CD8-positive, alpha-beta memory T cell (primary cell): ENCODE results near the gene DOLK. TPM values are rescaled to one million over a fixed set of nuclear protein-coding genes. Genes with fewer than 3 reads are reported as not detected.

Experiments used
- CTCF ChIA-PET: fragments of 350-600 bp; sonication (Branson Sonifier 250); formaldehyde crosslinking; loops from one replicate; lab custom pipeline; 2021; ENCODE audit warnings: antibody characterized with exemption; lab: Charles Lee
- POLR2A ChIA-PET: fragments of 350-600 bp; sonication (Branson Sonifier 250); formaldehyde crosslinking; loops from one replicate; lab custom pipeline; 2021; ENCODE audit warnings: antibody characterized with exemption; lab: Charles Lee
- DNase-seq, 5 donors: peaks; one replicate each; pipeline versions ENCODE4 v3.0.0 to v3.0.0-alpha.2; 2020 to 2022; ENCODE audit warnings: mixed read lengths in 1 of 5
- H3K27ac ChIP-seq: one replicate; pipeline ENCODE4 v1.7.0; 2013; ENCODE audit warnings: low read depth, mild to moderate bottlenecking, low read length, moderate library complexity
- H3K27me3 ChIP-seq: 2 replicates; pipeline ENCODE4 v1.7.0; 2013; ENCODE audit warnings: low read length, mild to moderate bottlenecking; ENCODE audit not compliant: insufficient read depth, poor library complexity, severe bottlenecking
- H3K36me3 ChIP-seq: 2 replicates; pipeline ENCODE4 v1.7.0; 2013; ENCODE audit warnings: mild to moderate bottlenecking, low read length, moderate library complexity; ENCODE audit not compliant: insufficient read depth
- H3K4me1 ChIP-seq: 2 replicates; pipeline ENCODE4 v1.7.0; 2013; ENCODE audit warnings: mild to moderate bottlenecking, low read length, moderate library complexity; ENCODE audit not compliant: insufficient read depth
- H3K4me3 ChIP-seq: 2 replicates; pipeline ENCODE4 v1.7.0; 2013; ENCODE audit warnings: mild to moderate bottlenecking, low read length
- H3K9me3 ChIP-seq: 2 replicates; pipeline ENCODE4 v1.7.0; 2013; ENCODE audit warnings: mild to moderate bottlenecking, low read length
- H3K27ac Mint-ChIP-seq, 8 donors: one replicate each; pipeline ENCODE4 v1.8.0; 2020 to 2021; ENCODE audit warnings: mixed read lengths in 8 of 8, mild to moderate bottlenecking in 6 of 8, inconsistent platforms in 3 of 8, moderate library complexity in 3 of 8
- H3K27me3 Mint-ChIP-seq, 2 donors: one replicate each; pipeline ENCODE4 v1.8.0; 2020 to 2021; ENCODE audit warnings: mixed read lengths in 2 of 2, mild to moderate bottlenecking in 1 of 2, moderate library complexity in 1 of 2
- H3K36me3 Mint-ChIP-seq, 3 donors: one replicate each; pipeline ENCODE4 v1.8.0; 2020 to 2021; ENCODE audit warnings: mixed read lengths in 3 of 3, inconsistent platforms in 1 of 3, mild to moderate bottlenecking in 1 of 3
- H3K4me1 Mint-ChIP-seq, 3 donors: one replicate each; pipeline ENCODE4 v1.8.0; 2020 to 2021; ENCODE audit warnings: mixed read lengths in 3 of 3, inconsistent platforms in 1 of 3, mild to moderate bottlenecking in 1 of 3
- H3K4me3 Mint-ChIP-seq, 7 donors: one replicate each; pipeline ENCODE4 v1.8.0; 2020 to 2021; ENCODE audit warnings: mixed read lengths in 7 of 7, mild to moderate bottlenecking in 6 of 7, moderate library complexity in 4 of 7, inconsistent platforms in 2 of 7
- H3K9me3 Mint-ChIP-seq, 5 donors: one replicate each; pipeline ENCODE4 v1.8.0; 2020 to 2022; ENCODE audit warnings: mixed read lengths in 5 of 5, mild to moderate bottlenecking in 3 of 5, moderate library complexity in 2 of 5, inconsistent platforms in 1 of 5
- polyA plus RNA-seq: library from polyadenylated mRNA; unstranded; fragments of 300-500 nt; fragmentation: Illumina TruSeq; gene quantifications from one replicate; pipeline ENCODE4 v1.2.3, GENCODE V29; 2021
- total RNA-seq, 2 experiments: library from RNA; stranded (reverse); gene quantifications; one replicate each; pipeline ENCODE4 v1.2.3, GENCODE V29; 2021

The DOLK gene
- total and polyA plus RNA-seq, 3 experiments from 2014 or later: 6.8 to 17.1 (median 15.3) TPM

- CTCF ChIA-PET: interaction anchor here (1.5 kb wide), 1 partner anchor 11 kb away, joined by 3 read pairs; no protein-coding TSS in a partner anchor
- Mint-ChIP-seq H3K36me3 (peaks cover 0 to 44% (median 9%) of the 10 kb centered on the region in 3 donors), H3K27me3 (no peaks in the 10 kb centered on the region), H3K9me3 (no peaks in the 10 kb centered on the region), H3K4me3 (no peak overlapping the region), H3K4me1 (peaks cover 11 to 29% (median 18%) of the 10 kb centered on the region in 3 donors), H3K27ac (peak overlapping the region in 2 of 8 donors; percentile 11 to 77)
- H3K4me1 ChIP-seq: peaks cover 24% of the 10 kb centered on the region
- POLR2A ChIA-PET: interaction anchor here (0.6 kb wide), 1 partner anchor 80 kb away, joined by 4 read pairs; no protein-coding TSS in a partner anchor
- no peak overlapping the region for H3K4me3 ChIP-seq
- DNase-seq: no peak
- no peaks in the 10 kb centered on the region for H3K27me3 ChIP-seq
- peaks cover 8% of the 10 kb centered on the region for H3K36me3 ChIP-seq
- H3K9me3 ChIP-seq: no peaks in the 10 kb centered on the region
- no peak overlapping the region for H3K27ac ChIP-seq
Observed at GRCh38 chr9:128917151-128917849, 30.1 kb downstream of the DOLK start.

- Mint-ChIP-seq H3K4me3 (no peak overlapping the region), H3K4me1 (peaks cover 15 to 30% (median 23%) of the 10 kb centered on the region in 3 donors), H3K36me3 (peaks cover 0 to 49% (median 9%) of the 10 kb centered on the region in 3 donors), H3K9me3 (no peaks in the 10 kb centered on the region), H3K27me3 (no peaks in the 10 kb centered on the region), H3K27ac (no peak overlapping the region)
- peaks cover 8% of the 10 kb centered on the region for H3K36me3 ChIP-seq
- H3K4me3 ChIP-seq: no peak overlapping the region
- ChIA-PET CTCF (interaction anchor here (1.5 kb wide), 1 partner anchor 12 kb away, joined by 3 read pairs; no protein-coding TSS in a partner anchor), POLR2A (interaction anchor here (0.6 kb wide), 1 partner anchor 80 kb away, joined by 4 read pairs; no protein-coding TSS in a partner anchor)
- H3K4me1 ChIP-seq: peaks cover 30% of the 10 kb centered on the region
- H3K27me3 ChIP-seq: no peaks in the 10 kb centered on the region
- no peak for DNase-seq
- no peaks in the 10 kb centered on the region for H3K9me3 ChIP-seq
- H3K27ac ChIP-seq: no peak overlapping the region
Observed at GRCh38 chr9:128916745-128917144, 30.7 kb downstream of the DOLK start.

GRCh38 chr9:128916204-128916603 lies 31.2 kb downstream of the DOLK start:
- Histone ChIP-seq H3K4me1 (peaks cover 35% of the 10 kb centered on the region), H3K36me3 (peaks cover 8% of the 10 kb centered on the region), H3K4me3 (no peak overlapping the region), H3K27me3 (no peaks in the 10 kb centered on the region), H3K27ac (no peak overlapping the region), H3K9me3 (no peaks in the 10 kb centered on the region)
- Mint-ChIP-seq H3K9me3 (no peaks in the 10 kb centered on the region), H3K27me3 (no peaks in the 10 kb centered on the region), H3K4me1 (peaks cover 18 to 35% (median 24%) of the 10 kb centered on the region in 3 donors), H3K36me3 (peaks cover 0 to 53% (median 9%) of the 10 kb centered on the region in 3 donors), H3K27ac (no peak overlapping the region), H3K4me3 (no peak overlapping the region)
- ChIA-PET CTCF (interaction anchor here (1.5 kb wide), 1 partner anchor 12 kb away, joined by 3 read pairs; no protein-coding TSS in a partner anchor), POLR2A (interaction anchor here (0.6 kb wide), 1 partner anchor 81 kb away, joined by 4 read pairs; no protein-coding TSS in a partner anchor)
- no peak for DNase-seq

- Mint-ChIP-seq H3K27me3 (no peaks in the 10 kb centered on the region), H3K36me3 (peaks cover under 1 to 68% (median 11%) of the 10 kb centered on the region in 3 donors), H3K4me1 (peaks cover 27 to 50% (median 36%) of the 10 kb centered on the region in 3 donors), H3K27ac (peak overlapping the region in 2 of 8 donors; percentile 22 to 66), H3K9me3 (no peaks in the 10 kb centered on the region), H3K4me3 (no peak overlapping the region)
- Histone ChIP-seq H3K36me3 (peaks cover 20% of the 10 kb centered on the region), H3K27ac (no peak overlapping the region), H3K27me3 (no peaks in the 10 kb centered on the region), H3K9me3 (no peaks in the 10 kb centered on the region), H3K4me3 (no peak overlapping the region), H3K4me1 (peaks cover 54% of the 10 kb centered on the region)
- DNase-seq: no peak
- ChIA-PET POLR2A (no interaction called here), CTCF (interaction anchor here (1.3 to 2.1 kb wide), 2 partner anchors 14 to 52 kb away, joined by 3 to 8 read pairs; no protein-coding TSS in a partner anchor)
Observed at GRCh38 chr9:128913995-128914772, 33.2 kb downstream of the DOLK start.

GRCh38 chr9:128913048-128913900 lies 34.1 kb downstream of the DOLK start:
- CTCF ChIA-PET: interaction anchor here (2.1 kb wide), 1 partner anchor 15 kb away, joined by 8 read pairs; no protein-coding TSS in a partner anchor
- peak overlapping the region; percentile 8 to 86 (median 76) for H3K27ac Mint-ChIP-seq
- peak overlapping the region in 1 of 7 donors; percentile 7 for H3K4me3 Mint-ChIP-seq

GRCh38 chr9:128912270-128912853 lies 35.0 kb downstream of the DOLK start:
- no peaks in the 10 kb centered on the region for H3K27me3 Mint-ChIP-seq
- H3K36me3 Mint-ChIP-seq: peaks cover 6 to 75% (median 12%) of the 10 kb centered on the region in 3 donors
- no peak overlapping the region for H3K4me3 ChIP-seq
- ChIA-PET CTCF (no interaction called here), POLR2A (no interaction called here)
- peak overlapping the region; percentile 8 to 86 (median 64) for H3K27ac Mint-ChIP-seq
- peak overlapping the region in 3 of 7 donors; percentile 11 to 55 (median 41) for H3K4me3 Mint-ChIP-seq
- DNase-seq: no peak
- peaks cover 54% of the 10 kb centered on the region for H3K4me1 ChIP-seq
- no peaks in the 10 kb centered on the region for H3K27me3 ChIP-seq
- no peaks in the 10 kb centered on the region for H3K9me3 Mint-ChIP-seq
- H3K9me3 ChIP-seq: no peaks in the 10 kb centered on the region
- H3K27ac ChIP-seq: no peak overlapping the region
- H3K4me1 Mint-ChIP-seq: peaks cover 31 to 58% (median 40%) of the 10 kb centered on the region in 3 donors
- H3K36me3 ChIP-seq: peaks cover 31% of the 10 kb centered on the region

More at GRCh38 chr9:128913048-128913900, 34.1 kb downstream of the DOLK start:
- H3K36me3 Mint-ChIP-seq: peaks cover 4 to 75% (median 15%) of the 10 kb centered on the region in 3 donors
- H3K9me3 Mint-ChIP-seq: no peaks in the 10 kb centered on the region
- POLR2A ChIA-PET: no interaction called here
- Histone ChIP-seq H3K9me3 (no peaks in the 10 kb centered on the region), H3K36me3 (peaks cover 29% of the 10 kb centered on the region), H3K4me1 (peaks cover 54% of the 10 kb centered on the region), H3K27me3 (no peaks in the 10 kb centered on the region), H3K4me3 (no peak overlapping the region), H3K27ac (no peak overlapping the region)
- no peak for DNase-seq
- H3K4me1 Mint-ChIP-seq: peaks cover 29 to 55% (median 45%) of the 10 kb centered on the region in 3 donors
- no peaks in the 10 kb centered on the region for H3K27me3 Mint-ChIP-seq

- peaks cover 33 to 62% (median 42%) of the 10 kb centered on the region in 3 donors for H3K4me1 Mint-ChIP-seq
- ChIA-PET POLR2A (no interaction called here), CTCF (no interaction called here)
- Histone ChIP-seq H3K9me3 (no peaks in the 10 kb centered on the region), H3K4me3 (no peak overlapping the region), H3K27ac (no peak overlapping the region), H3K4me1 (peaks cover 54% of the 10 kb centered on the region), H3K27me3 (no peaks in the 10 kb centered on the region), H3K36me3 (peaks cover 33% of the 10 kb centered on the region)
- no peaks in the 10 kb centered on the region for H3K27me3 Mint-ChIP-seq
- DNase-seq: no peak
- H3K27ac Mint-ChIP-seq: peak overlapping the region in 5 of 8 donors; percentile 41 to 78 (median 54)
- H3K9me3 Mint-ChIP-seq: no peaks in the 10 kb centered on the region
- peaks cover 9 to 75% (median 11%) of the 10 kb centered on the region in 3 donors for H3K36me3 Mint-ChIP-seq
- H3K4me3 Mint-ChIP-seq: no peak overlapping the region
Observed at GRCh38 chr9:128911529-128912035, 35.8 kb downstream of the DOLK start.
